CD4-positive, alpha-beta memory T cell (primary cell): ENCODE measurements around the gene DGKH. TPM values are rescaled to one million over a fixed set of nuclear protein-coding genes. Genes with fewer than 3 reads are reported as not detected.
A peak's percentile ranks its signal among the peaks of the same experiment; 100 is the strongest.

Experiments
- CTCF ChIA-PET: fragments of 350-600 bp; sonication (Branson Sonifier 250); formaldehyde crosslinking; loops from one replicate; lab custom pipeline; 2021; ENCODE audit warnings: inconsistent platforms; ENCODE audit not compliant: partially characterized antibody; lab: Charles Lee
- POLR2A ChIA-PET: fragments of 350-600 bp; sonication (Branson Sonifier 250); formaldehyde crosslinking; loops from one replicate; lab custom pipeline; 2021; ENCODE audit not compliant: partially characterized antibody; lab: Charles Lee
- DNase-seq, 5 donors: peaks; one replicate each; pipeline versions ENCODE4 v3.0.0 to v3.0.0-alpha.2; 2020 to 2022; ENCODE audit warnings: mixed read lengths in 1 of 5
- H3K27ac ChIP-seq: one replicate; pipeline ENCODE4 v1.7.0; 2013; ENCODE audit warnings: low read depth, low read length
- H3K27me3 ChIP-seq: 2 replicates; pipeline ENCODE4 v1.7.0; 2013; ENCODE audit warnings: mild to moderate bottlenecking, low read length, moderate library complexity; ENCODE audit not compliant: insufficient read depth
- H3K36me3 ChIP-seq: 2 replicates; pipeline ENCODE4 v1.7.0; 2013; ENCODE audit warnings: mild to moderate bottlenecking, low read length, moderate library complexity; ENCODE audit not compliant: insufficient read depth
- H3K4me1 ChIP-seq: 2 replicates; pipeline ENCODE4 v1.7.0; 2013; ENCODE audit warnings: mild to moderate bottlenecking, low read length, moderate library complexity; ENCODE audit not compliant: insufficient read depth
- H3K4me3 ChIP-seq, 2 donors: one replicate each; pipeline ENCODE4 v1.7.0; 2013; ENCODE audit warnings: low read length in 2 of 2, mild to moderate bottlenecking in 1 of 2
- H3K9me3 ChIP-seq, 2 donors: one replicate each; pipeline ENCODE4 v1.7.0; 2013; ENCODE audit warnings: low read length in 2 of 2, control low read depth in 1 of 2; ENCODE audit not compliant: control insufficient read depth in 1 of 2
- H3K27ac Mint-ChIP-seq, 7 donors: one replicate each; pipeline ENCODE4 v1.8.0; 2020 to 2021; ENCODE audit warnings: mixed read lengths in 7 of 7, mild to moderate bottlenecking in 6 of 7, inconsistent platforms in 3 of 7, moderate library complexity in 3 of 7
- H3K27me3 Mint-ChIP-seq, 2 donors: one replicate each; pipeline ENCODE4 v1.8.0; 2020 to 2021; ENCODE audit warnings: mixed read lengths in 2 of 2
- H3K36me3 Mint-ChIP-seq, 2 donors: one replicate each; pipeline ENCODE4 v1.8.0; 2020 to 2021; ENCODE audit warnings: mixed read lengths in 2 of 2, inconsistent platforms in 1 of 2, mild to moderate bottlenecking in 1 of 2
- H3K4me1 Mint-ChIP-seq, 4 donors: one replicate each; pipeline ENCODE4 v1.8.0; 2020 to 2021; ENCODE audit warnings: mixed read lengths in 4 of 4, mild to moderate bottlenecking in 1 of 4
- H3K4me3 Mint-ChIP-seq, 8 donors: one replicate each; pipeline ENCODE4 v1.8.0; 2020 to 2021; ENCODE audit warnings: mixed read lengths in 8 of 8, mild to moderate bottlenecking in 7 of 8, moderate library complexity in 6 of 8, inconsistent platforms in 3 of 8
- H3K9me3 Mint-ChIP-seq, 8 donors: one replicate each; pipeline ENCODE4 v1.8.0; 2020 to 2021; ENCODE audit warnings: mixed read lengths in 8 of 8, mild to moderate bottlenecking in 5 of 8, inconsistent platforms in 3 of 8, moderate library complexity in 1 of 8
- intact Hi-C: fragments of 100-400 bp; cut with micrococcal nuclease; formaldehyde crosslinking; loops from one replicate; pipeline ENCODE4 v1.15.1; 2023
- polyA plus RNA-seq, 2 donors: library from polyadenylated mRNA; unstranded; fragments of 300-500 nt; fragmentation: Illumina TruSeq; gene quantifications; one replicate each; pipeline ENCODE4 v1.2.3, GENCODE V29; 2021
- total RNA-seq, 2 experiments: library from RNA; stranded (reverse); gene quantifications; one replicate each; pipeline ENCODE4 v1.2.3, GENCODE V29; 2021

DGKH gene
- total and polyA plus RNA-seq, 4 experiments from 2014 or later, result 2.1 to 11.6 (median 6.6) TPM

GRCh38 chr13:42170029-42170428, 121.6 kb downstream of the DGKH start:
- CTCF ChIA-PET, result interaction anchor here (0.7 kb wide), 1 partner anchor 348 kb away, joined by 3 read pairs; no protein-coding TSS in a partner anchor
- H3K4me3 Mint-ChIP-seq, result no peak overlapping the region

GRCh38 chr13:42173789-42174343, 125.4 kb downstream of the DGKH start:
- Mint-ChIP-seq H3K4me3 (no peak overlapping the region), H3K36me3 (peaks cover 32 to 41% of the 10 kb centered on the region in 2 donors), H3K9me3 (no peaks in the 10 kb centered on the region), H3K27me3 (no peaks in the 10 kb centered on the region), H3K4me1 (peaks cover 4 to 6% (median 6%) of the 10 kb centered on the region in 4 donors), H3K27ac (peak overlapping the region in 2 of 7 donors; percentile 32 to 47)
- Histone ChIP-seq H3K36me3 (no peaks in the 10 kb centered on the region), H3K4me3 (no peak overlapping the region), H3K9me3 (no peaks in the 10 kb centered on the region), H3K27me3 (no peaks in the 10 kb centered on the region), H3K4me1 (peaks cover 15% of the 10 kb centered on the region), H3K27ac (no peak overlapping the region)
- POLR2A ChIA-PET, result no interaction called here
- intact Hi-C loops, result no loop called here
- DNase-seq, result no peak
- CTCF ChIA-PET, result interaction anchor here (1.6 kb wide), 1 partner anchor 505 kb away, joined by 4 read pairs; no protein-coding TSS in a partner anchor

More at GRCh38 chr13:42170029-42170428, 121.6 kb downstream of the DGKH start:
- no peak for DNase-seq
- no peak overlapping the region for H3K27ac Mint-ChIP-seq
- no peaks in the 10 kb centered on the region for H3K9me3 Mint-ChIP-seq
- H3K4me1 ChIP-seq, result no peaks in the 10 kb centered on the region
- POLR2A ChIA-PET, result no interaction called here
- H3K27ac ChIP-seq, result no peak overlapping the region
- no peaks in the 10 kb centered on the region for H3K9me3 ChIP-seq
- intact Hi-C loops, result no loop called here
- H3K27me3 ChIP-seq, result no peaks in the 10 kb centered on the region
- H3K27me3 Mint-ChIP-seq, result no peaks in the 10 kb centered on the region
- peaks cover 47% of the 10 kb centered on the region in 2 donors for H3K36me3 Mint-ChIP-seq
- no peaks in the 10 kb centered on the region for H3K36me3 ChIP-seq
- peaks cover 0 to 1% (median 0%) of the 10 kb centered on the region in 4 donors for H3K4me1 Mint-ChIP-seq
- H3K4me3 ChIP-seq, result no peak overlapping the region

- POLR2A ChIA-PET, result no interaction called here
- Mint-ChIP-seq H3K27ac (peak overlapping the region in 1 of 7 donors; percentile 32), H3K4me1 (peaks cover 4 to 6% (median 6%) of the 10 kb centered on the region in 4 donors), H3K4me3 (no peak overlapping the region), H3K27me3 (no peaks in the 10 kb centered on the region), H3K9me3 (no peaks in the 10 kb centered on the region), H3K36me3 (peaks cover 28 to 34% of the 10 kb centered on the region in 2 donors)
- intact Hi-C loops, result no loop called here
- no peak for DNase-seq
- CTCF ChIA-PET, result no interaction called here
- Histone ChIP-seq H3K9me3 (no peaks in the 10 kb centered on the region), H3K4me1 (peaks cover 15% of the 10 kb centered on the region), H3K27me3 (no peaks in the 10 kb centered on the region), H3K27ac (no peak overlapping the region), H3K4me3 (no peak overlapping the region), H3K36me3 (no peaks in the 10 kb centered on the region)
Observed at GRCh38 chr13:42174344-42175162, 126.1 kb downstream of the DGKH start.

GRCh38 chr13:42176294-42176693, 127.8 kb downstream of the DGKH start:
- Histone ChIP-seq H3K27me3 (no peaks in the 10 kb centered on the region), H3K4me1 (peaks cover 15% of the 10 kb centered on the region), H3K27ac (no peak overlapping the region), H3K36me3 (peaks cover 3% of the 10 kb centered on the region), H3K9me3 (no peaks in the 10 kb centered on the region), H3K4me3 (no peak overlapping the region)
- DNase-seq, result no peak
- peaks cover 0 to 1% (median 0%) of the 10 kb centered on the region in 8 donors for H3K9me3 Mint-ChIP-seq
- H3K36me3 Mint-ChIP-seq, result peaks cover 35 to 37% of the 10 kb centered on the region in 2 donors
- intact Hi-C loops, result no loop called here
- peaks cover 5 to 6% (median 6%) of the 10 kb centered on the region in 4 donors for H3K4me1 Mint-ChIP-seq
- no peaks in the 10 kb centered on the region for H3K27me3 Mint-ChIP-seq
- ChIA-PET CTCF (interaction anchor here (1.2 kb wide), 1 partner anchor 14 kb away, joined by 3 read pairs; no protein-coding TSS in a partner anchor), POLR2A (no interaction called here)
- H3K4me3 Mint-ChIP-seq, result peak overlapping the region in 1 of 8 donors; percentile 35
- H3K27ac Mint-ChIP-seq, result peak overlapping the region in 2 of 7 donors; percentile 10 to 63

- no peak overlapping the region for H3K4me3 ChIP-seq
- peaks cover 15% of the 10 kb centered on the region for H3K4me1 ChIP-seq
- ChIA-PET CTCF (no interaction called here), POLR2A (no interaction called here)
- Mint-ChIP-seq H3K4me3 (no peak overlapping the region), H3K36me3 (peaks cover 37 to 42% of the 10 kb centered on the region in 2 donors), H3K27me3 (no peaks in the 10 kb centered on the region), H3K9me3 (peaks cover 0 to 2% (median 0%) of the 10 kb centered on the region in 8 donors), H3K27ac (no peak overlapping the region), H3K4me1 (peaks cover 5 to 7% (median 6%) of the 10 kb centered on the region in 4 donors)
- H3K27me3 ChIP-seq, result no peaks in the 10 kb centered on the region
- H3K27ac ChIP-seq, result no peak overlapping the region
- peaks cover 3% of the 10 kb centered on the region for H3K36me3 ChIP-seq
- DNase-seq, result no peak
- no peaks in the 10 kb centered on the region for H3K9me3 ChIP-seq
- intact Hi-C loops, result no loop called here
Observed at GRCh38 chr13:42177189-42177588, 128.7 kb downstream of the DGKH start.

GRCh38 chr13:42181381-42181953, 133.0 kb downstream of the DGKH start:
- Mint-ChIP-seq H3K27ac (peak overlapping the region in 3 of 7 donors; percentile 8 to 90 (median 20)), H3K36me3 (peaks cover 29% of the 10 kb centered on the region in 2 donors), H3K9me3 (peaks cover 0 to 2% (median 0%) of the 10 kb centered on the region in 8 donors), H3K27me3 (no peaks in the 10 kb centered on the region), H3K4me3 (no peak overlapping the region), H3K4me1 (peaks cover 2 to 5% (median 3%) of the 10 kb centered on the region in 4 donors)
- POLR2A ChIA-PET, result no interaction called here
- Histone ChIP-seq H3K27ac (no peak overlapping the region), H3K9me3 (no peaks in the 10 kb centered on the region), H3K36me3 (peaks cover 3% of the 10 kb centered on the region), H3K4me3 (no peak overlapping the region), H3K4me1 (peaks cover 5% of the 10 kb centered on the region), H3K27me3 (no peaks in the 10 kb centered on the region)
- CTCF ChIA-PET, result no interaction called here
- intact Hi-C loops, result no loop called here
- DNase-seq, result no peak

- no peak overlapping the region for H3K4me3 Mint-ChIP-seq
- H3K9me3 ChIP-seq, result no peaks in the 10 kb centered on the region
- peaks cover 50% of the 10 kb centered on the region in 2 donors for H3K36me3 Mint-ChIP-seq
- no peaks in the 10 kb centered on the region for H3K4me1 ChIP-seq
- no peaks in the 10 kb centered on the region for H3K27me3 Mint-ChIP-seq
- peaks cover 4% of the 10 kb centered on the region for H3K36me3 ChIP-seq
- no peak overlapping the region for H3K4me3 ChIP-seq
- ChIA-PET CTCF (interaction anchor here (1.6 kb wide), 1 partner anchor 11 kb away, joined by 3 read pairs; no protein-coding TSS in a partner anchor), POLR2A (no interaction called here)
- H3K4me1 Mint-ChIP-seq, result no peaks in the 10 kb centered on the region
- no peaks in the 10 kb centered on the region for H3K27me3 ChIP-seq
- no peaks in the 10 kb centered on the region for H3K9me3 Mint-ChIP-seq
- DNase-seq, result no peak
- intact Hi-C loops, result no loop called here
- H3K27ac Mint-ChIP-seq, result peak overlapping the region in 1 of 7 donors; percentile 43
- H3K27ac ChIP-seq, result no peak overlapping the region
Observed at GRCh38 chr13:42189061-42189460, 140.6 kb downstream of the DGKH start.
